Stimulated activated CD8-positive, alpha-beta memory T cell treated with anti-CD3 and anti-CD28 coated beads, Interleukin-4, amount 100 ng/mL, for 4 hours (primary cell): ENCODE data around the gene RGL2.
"Not testable (repeated sequence)": the region's sequence is repeated elsewhere in the genome, so short reads cannot be mapped to it uniquely, and the experiment has no call there.

ENCODE experiments used
- DNase-seq, 2 donors: peaks; one replicate each; pipeline ENCODE4 v3.0.0-alpha.2; 2020; ENCODE audit warnings: low read depth in 2 of 2, low spot score in 1 of 2

RGL2 gene

GRCh38 chr6:33273924-33274902 lies 24.5 kb downstream of the RGL2 start:
- DNase-seq, result no peak

GRCh38 chr6:33273129-33273923 lies 25.4 kb downstream of the RGL2 start:
- DNase-seq, result no peak

DNA sequence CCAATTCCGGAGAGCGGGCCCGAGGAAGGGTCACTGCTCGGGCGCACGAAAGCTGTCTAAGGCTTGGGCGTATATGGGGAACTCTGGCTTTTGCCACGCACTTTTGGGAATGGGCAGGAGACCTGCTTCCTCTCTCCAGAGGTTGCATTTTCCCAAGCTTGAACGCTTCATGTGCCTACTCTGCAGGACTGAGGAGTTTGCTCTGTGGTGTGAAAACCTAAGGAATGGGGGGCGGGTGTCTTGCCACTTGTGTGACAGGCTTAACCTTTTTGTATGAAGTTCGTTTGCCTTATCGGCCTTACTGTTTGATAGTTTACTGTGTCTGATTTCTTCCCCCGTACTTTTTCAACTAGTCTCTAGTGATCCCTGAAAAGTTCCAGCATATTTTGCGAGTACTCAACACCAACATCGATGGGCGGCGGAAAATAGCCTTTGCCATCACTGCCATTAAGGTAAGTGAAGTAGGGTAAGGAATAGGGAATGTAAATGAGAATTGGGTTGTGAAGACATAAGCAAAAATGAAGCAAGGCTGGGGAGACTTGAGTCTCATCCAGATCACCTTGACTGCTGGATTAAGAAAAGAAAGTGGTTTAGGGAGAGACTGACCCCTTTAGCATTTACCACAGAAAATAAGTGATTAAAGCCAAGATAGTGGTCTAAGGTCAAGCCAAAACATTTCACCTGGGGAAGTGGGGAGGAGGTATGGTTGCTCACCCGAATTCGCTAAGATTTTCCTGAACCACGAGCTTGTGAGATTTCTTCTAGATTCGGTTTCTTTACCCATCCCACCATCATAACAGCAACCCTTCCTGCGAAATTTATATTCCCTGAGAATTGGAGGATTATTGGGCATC lies 26.2 kb downstream of the RGL2 start:
- DNase-seq, result no peak

DNA sequence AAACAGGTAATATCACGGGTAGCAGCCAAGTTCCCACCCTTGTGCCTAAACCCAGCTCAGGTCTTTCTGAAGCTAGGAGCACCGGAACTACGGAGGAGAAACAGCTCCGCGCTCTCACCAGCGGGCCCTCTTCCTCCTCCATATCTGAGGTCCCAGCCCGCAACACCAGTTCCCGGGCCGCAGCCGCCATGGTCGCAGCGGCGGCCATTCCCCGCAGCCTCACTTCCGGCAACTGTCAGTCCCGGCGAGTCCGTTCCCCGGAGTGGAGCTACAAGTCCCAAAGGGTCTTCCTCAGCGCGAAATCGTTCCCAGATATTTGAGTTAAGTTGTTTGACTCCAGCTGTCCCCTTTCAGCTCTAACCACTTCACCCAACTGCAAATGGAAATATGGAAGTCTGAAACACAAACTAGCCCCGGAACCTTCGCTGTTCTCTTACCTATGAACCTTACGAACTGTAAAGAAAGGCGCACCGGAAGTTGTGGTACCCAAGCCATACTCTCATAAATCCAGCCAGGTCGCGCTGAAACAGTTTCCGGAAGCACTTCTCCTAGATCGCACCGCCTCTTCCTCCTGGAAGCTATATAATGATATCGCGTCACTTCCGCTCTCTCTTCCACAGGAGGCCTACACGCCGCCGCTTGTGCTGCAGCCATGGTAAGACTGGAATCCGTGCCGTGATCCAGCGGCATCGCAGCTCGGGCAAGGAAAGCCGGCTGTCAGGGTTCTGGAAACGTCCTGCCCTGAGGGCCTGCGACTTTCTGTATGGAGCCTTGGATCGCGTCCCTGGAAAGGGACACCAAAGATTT lies 27.1 kb downstream of the RGL2 start, which contains the start of the genes RPS18 and VPS52:
Gene RPS18 (plus strand): TSS at position 608 of the 807 bp plus-strand sequence. CDS start 45 bp downstream, at position 653.
Gene VPS52 (minus strand): TSS at position 409 of the 807 bp plus-strand sequence. CDS start 201 bp downstream, at position 208.
- peak; percentile 82 to 83 for DNase-seq

DNA sequence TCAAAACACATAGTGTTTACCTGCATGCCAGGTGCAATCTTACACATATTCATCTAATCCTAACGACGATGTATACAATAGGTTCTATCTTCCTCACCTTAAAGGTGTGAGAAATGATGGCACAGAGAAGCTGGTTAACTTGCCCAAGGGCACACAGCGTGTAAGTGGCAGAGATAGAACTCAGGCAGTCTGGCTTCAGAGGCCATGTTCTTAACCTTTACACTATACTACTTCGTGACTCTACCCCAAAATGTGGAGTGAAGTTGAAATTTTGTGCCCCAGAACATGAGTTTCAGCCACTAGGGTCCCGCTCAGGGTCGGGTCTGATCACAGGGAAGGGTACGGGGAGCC lies 27.6 kb downstream of the RGL2 start:
- DNase-seq, result no peak

DNA sequence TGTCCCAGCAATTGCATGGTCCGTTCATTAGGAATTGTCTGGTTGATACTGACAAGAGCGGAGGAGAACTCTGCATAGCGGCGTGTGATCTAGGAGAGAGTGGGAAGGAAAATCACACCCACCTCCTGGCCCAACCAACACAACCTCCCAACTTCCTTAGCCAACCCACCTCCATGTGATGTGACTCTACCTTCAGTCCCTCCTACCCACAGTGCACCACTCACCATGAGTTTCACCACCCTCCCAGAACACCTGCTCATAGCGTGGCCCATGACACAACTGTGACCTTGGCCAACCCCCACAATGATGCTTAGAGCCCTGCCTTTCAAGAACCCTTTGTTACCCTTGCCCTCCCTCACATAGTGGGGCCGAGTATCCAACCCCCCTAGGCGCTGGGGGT lies 34.7 kb downstream of the RGL2 start:
- DNase-seq, result no peak

DNA sequence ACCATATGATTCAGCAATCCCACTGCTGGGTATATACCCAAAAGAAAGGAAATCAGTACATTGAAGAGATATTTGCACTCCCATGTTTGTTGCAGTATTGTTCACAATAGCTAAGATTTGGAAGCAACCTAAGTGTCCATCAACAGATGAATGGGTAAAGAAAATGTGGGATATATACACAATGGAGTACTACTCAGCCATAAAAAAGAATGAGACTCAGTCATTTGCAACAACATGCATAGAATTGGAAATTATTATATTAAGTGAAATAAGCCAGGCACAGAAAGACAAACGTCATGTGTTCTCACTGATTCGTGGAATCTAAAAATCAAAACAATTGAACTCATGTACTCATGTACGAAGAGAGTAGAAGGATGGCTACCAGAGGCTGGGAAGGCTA lies 36.3 kb downstream of the RGL2 start:
- DNase-seq, result not testable (repeated sequence)

DNA sequence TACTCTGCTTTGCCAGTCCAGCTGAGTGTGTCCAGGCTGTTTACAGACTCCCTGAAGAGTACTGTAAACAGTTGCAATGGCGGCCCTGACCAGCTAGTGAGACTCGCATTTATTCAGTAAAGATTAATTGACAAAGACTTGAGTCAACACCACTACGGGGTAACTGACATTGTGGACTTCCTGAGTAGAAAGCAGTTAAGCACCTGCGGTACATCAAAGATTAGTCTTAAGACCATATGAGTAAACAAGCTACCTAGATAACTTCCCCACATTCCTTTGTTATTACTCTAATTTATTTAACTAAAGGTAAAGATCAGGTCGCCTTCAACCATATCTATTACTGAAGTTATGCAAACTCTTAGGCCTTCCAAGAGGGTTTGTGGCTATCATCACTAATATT lies 39.7 kb downstream of the RGL2 start:
- DNase-seq, result no peak

GRCh38 chr6:33254591-33254990 lies 44.2 kb downstream of the RGL2 start:
- no peak for DNase-seq

DNA sequence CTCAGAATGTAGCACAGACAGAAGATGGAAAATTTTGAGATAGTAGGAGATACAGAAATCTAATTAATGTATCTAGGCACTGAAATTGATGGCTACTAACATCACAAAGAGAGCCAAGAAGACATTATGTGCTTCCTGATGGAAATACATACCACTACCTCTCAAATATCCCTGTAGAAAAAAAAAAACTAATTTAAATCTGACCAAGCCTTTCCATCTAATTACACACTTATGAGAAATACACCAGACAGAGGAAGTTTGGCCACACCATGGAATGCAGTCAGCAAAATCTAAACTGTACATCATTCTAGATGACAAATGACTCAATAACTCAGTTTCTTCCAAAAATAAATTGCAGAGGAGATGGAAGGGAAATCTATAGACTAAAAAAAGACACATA lies 46.0 kb downstream of the RGL2 start:
- DNase-seq, result no peak

GRCh38 chr6:33251395-33252012 lies 47.2 kb downstream of the RGL2 start:
- DNase-seq, result no peak

GRCh38 chr6:33250731-33251130 lies 48.0 kb downstream of the RGL2 start:
- no peak for DNase-seq

GRCh38 chr6:33249732-33250630 lies 48.8 kb downstream of the RGL2 start:
- no peak for DNase-seq

GRCh38 chr6:33248932-33249731 lies 49.6 kb downstream of the RGL2 start:
- DNase-seq, result peak; percentile 83 to 90

GRCh38 chr6:33248643-33248931 lies 50.2 kb downstream of the RGL2 start:
- DNase-seq, result no peak

DNA sequence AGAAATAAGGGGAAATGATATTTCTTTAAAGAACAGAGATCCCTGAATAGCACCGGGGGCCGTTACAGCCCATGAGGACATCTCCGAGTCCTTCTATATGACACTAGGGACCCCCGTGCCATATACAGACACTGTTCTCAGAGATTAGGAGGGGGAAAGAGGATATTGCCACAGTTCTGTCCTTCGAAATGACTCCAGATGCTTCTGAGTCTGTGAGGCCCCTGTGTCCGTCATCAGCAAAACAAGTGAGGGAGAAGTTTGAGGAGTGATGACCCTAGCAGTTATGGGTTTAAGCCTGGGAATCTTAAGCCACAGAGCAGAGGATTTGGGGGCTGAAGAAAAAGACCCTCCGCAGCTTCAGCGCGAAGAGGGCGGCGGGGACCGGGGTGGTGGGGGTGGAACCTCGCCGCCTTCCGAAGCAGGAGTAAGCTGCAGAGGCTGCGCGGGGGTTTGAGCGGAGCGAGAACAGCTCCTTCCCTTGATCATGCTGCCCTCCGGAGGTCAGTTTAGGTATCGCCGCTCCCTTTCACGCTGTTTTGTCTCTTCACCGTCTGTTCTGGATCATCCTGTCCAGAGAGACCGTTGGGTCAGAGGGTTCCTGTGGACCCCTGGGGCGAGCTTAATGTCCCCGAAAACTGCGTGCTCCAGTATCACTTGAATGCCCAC lies 50.6 kb downstream of the RGL2 start:
- peak; percentile 78 to 95 for DNase-seq

DNA sequence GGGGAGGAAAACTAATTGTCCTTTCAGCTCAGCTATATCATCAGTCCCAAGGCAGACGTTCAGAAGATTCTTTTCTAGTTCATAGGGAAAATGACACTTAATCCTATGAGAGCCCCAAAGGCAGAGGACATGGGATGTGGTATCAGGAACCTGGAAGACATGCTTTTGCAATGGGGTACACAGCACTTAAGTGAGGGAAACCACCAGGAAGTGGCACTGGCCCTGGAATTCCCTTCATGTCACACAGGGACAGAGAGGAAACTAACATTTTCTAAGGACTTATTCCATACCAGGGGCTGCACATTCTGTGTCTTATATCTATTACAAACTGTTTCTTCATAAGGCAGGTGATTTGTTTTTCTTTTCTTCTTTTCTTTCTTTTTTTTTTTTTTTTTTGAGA lies 55.3 kb downstream of the RGL2 start:
- DNase-seq, result no peak

GRCh38 chr6:33241968-33242367 lies 56.8 kb downstream of the RGL2 start:
- no peak for DNase-seq
